DND-41 (cell line): Measurements from ENCODE around the gene TNIK.

Source experiments
- CTCF ChIP-seq: IDR thresholded peaks from 2 replicates; pipeline ENCODE4 v1.5.1; 2012; ENCODE audit warnings: borderline replicate concordance, low read length, moderate library complexity, mild to moderate bottlenecking; ENCODE audit not compliant: poor library complexity, severe bottlenecking; ENCODE audit errors: extremely low read depth
- EZH2 ChIP-seq: IDR thresholded peaks from 3 replicates; pipeline ENCODE4 v1.6.1; 2012; ENCODE audit warnings: borderline replicate concordance, low read depth, mild to moderate bottlenecking, moderate library complexity, low read length, inconsistent platforms; ENCODE audit not compliant: severe bottlenecking

GRCh38 chr3:171351676-171352075, 108.5 kb downstream of the TNIK start:
- TF ChIP-seq CTCF (no peak), EZH2 (no peak)
